T-helper 1 cell treated with Interleukin-12 subunit alpha and Interleukin-12 subunit beta and Interleukin-4 antibody, amounts not matched to agents 30 ng/mL and 1 ng/mL, for 36 hours (primary cell): ENCODE measurements around the gene SUSD5. TPM values are rescaled to one million over a fixed set of nuclear protein-coding genes. Genes with fewer than 3 reads are reported as not detected.

Source experiments
- intact Hi-C: fragments of 100-400 bp; cut with micrococcal nuclease; formaldehyde crosslinking; loops from one replicate; pipeline ENCODE4 v1.15.1; 2024
- total RNA-seq: library from RNA; stranded (reverse); gene quantifications from 2 replicates; pipeline ENCODE4 v1.2.3, GENCODE V29; 2022

The SUSD5 gene
- total RNA-seq = not detected in 2 replicates

- intact Hi-C loops = no loop called here
These were observed at the start of gene SUSD5 for GRCh38 chr3:33218446-33219174. SUSD5 (minus strand) TSS chr3:33218810; CDS start chr3:33218797, 13 bp downstream.

GRCh38 chr3:33260104-33260503 is 41.5 kb upstream of the SUSD5 start:
- intact Hi-C loops = no loop called here

- intact Hi-C loops = no loop called here
These were observed 37.6 kb upstream of the SUSD5 start for GRCh38 chr3:33256249-33256648.

GRCh38 chr3:33250712-33251111 is 32.1 kb upstream of the SUSD5 start:
- intact Hi-C loops = no loop called here

- intact Hi-C loops = no loop called here
These were observed 28.2 kb upstream of the SUSD5 start for GRCh38 chr3:33246786-33247185.

GRCh38 chr3:33240261-33240660 is 21.7 kb upstream of the SUSD5 start:
- intact Hi-C loops = no loop called here

- intact Hi-C loops = no loop called here
These were observed 20.3 kb upstream of the SUSD5 start for GRCh38 chr3:33238923-33239322.

GRCh38 chr3:33237439-33237838 is 18.8 kb upstream of the SUSD5 start:
- intact Hi-C loops = no loop called here

GRCh38 chr3:33236005-33236404 is 17.4 kb upstream of the SUSD5 start:
- intact Hi-C loops = no loop called here

- intact Hi-C loops = no loop called here
These were observed 15.3 kb upstream of the SUSD5 start for GRCh38 chr3:33233884-33234283.

- intact Hi-C loops = no loop called here
These were observed 13.3 kb upstream of the SUSD5 start for GRCh38 chr3:33231756-33232465.

- intact Hi-C loops = no loop called here
These were observed 11.3 kb upstream of the SUSD5 start for GRCh38 chr3:33229947-33230346.

- intact Hi-C loops = no loop called here
These were observed 10.5 kb upstream of the SUSD5 start for GRCh38 chr3:33229066-33229465.

- intact Hi-C loops = no loop called here
These were observed 2.6 kb upstream of the SUSD5 start for GRCh38 chr3:33221241-33221640.

GRCh38 chr3:33219175-33219487 is 521 bp upstream of the SUSD5 start:
- intact Hi-C loops = no loop called here

- intact Hi-C loops = no loop called here
These were observed 654 bp downstream of the SUSD5 start for GRCh38 chr3:33217866-33218445.

- intact Hi-C loops = no loop called here
These were observed 2.9 kb downstream of the SUSD5 start for GRCh38 chr3:33215739-33216138.

- intact Hi-C loops = no loop called here
These were observed 6.2 kb downstream of the SUSD5 start for GRCh38 chr3:33212406-33212805.

- intact Hi-C loops = no loop called here
These were observed 7.2 kb downstream of the SUSD5 start for GRCh38 chr3:33211444-33211843.

- intact Hi-C loops = no loop called here
These were observed 9.3 kb downstream of the SUSD5 start for GRCh38 chr3:33209357-33209756.

- intact Hi-C loops = no loop called here
These were observed 15.7 kb downstream of the SUSD5 start for GRCh38 chr3:33202711-33203457.

- intact Hi-C loops = no loop called here
These were observed 17.4 kb downstream of the SUSD5 start for GRCh38 chr3:33201195-33201594.
